ENCODE data around the gene MAST4. TPM values are rescaled to one million over a fixed set of nuclear protein-coding genes. Genes with fewer than 3 reads are reported as not detected.

Gene MAST4
- polyA plus RNA-seq, 1 experiment = 11.6 TPM

DNA sequence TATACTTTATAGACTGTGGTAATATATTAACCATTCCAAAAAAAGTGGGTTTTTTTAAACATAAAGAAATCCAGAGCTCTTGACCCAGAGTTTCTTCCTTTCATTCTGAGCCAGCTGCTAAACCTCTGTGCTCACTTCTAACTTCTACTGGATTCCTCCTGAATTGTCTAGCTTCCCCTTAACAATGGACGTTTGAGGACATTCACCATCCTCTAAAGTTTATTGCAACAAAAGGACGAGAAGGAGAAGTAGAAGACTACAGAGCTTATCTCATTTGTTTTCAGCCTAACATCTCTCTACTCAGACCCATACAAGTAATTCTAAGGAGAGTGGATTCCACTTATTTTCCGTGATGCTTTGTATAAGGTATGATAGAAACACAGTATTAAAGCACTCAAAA, 284.2 kb downstream of the MAST4 start:
- Histone ChIP-seq H3K27ac (ENCODE audit: low read depth, low read length) (no peak overlapping the region), H3K4me3 (ENCODE audit: low read depth, low read length) (no peak overlapping the region), H3K9me3 (ENCODE audit: control insufficient read depth, insufficient read depth, low read length) (no peaks in the 10 kb centered on the region), H3K27me3 (ENCODE audit: control insufficient read depth, insufficient read depth, low read length) (no peaks in the 10 kb centered on the region)
- TF ChIP-seq, protein P1, sequence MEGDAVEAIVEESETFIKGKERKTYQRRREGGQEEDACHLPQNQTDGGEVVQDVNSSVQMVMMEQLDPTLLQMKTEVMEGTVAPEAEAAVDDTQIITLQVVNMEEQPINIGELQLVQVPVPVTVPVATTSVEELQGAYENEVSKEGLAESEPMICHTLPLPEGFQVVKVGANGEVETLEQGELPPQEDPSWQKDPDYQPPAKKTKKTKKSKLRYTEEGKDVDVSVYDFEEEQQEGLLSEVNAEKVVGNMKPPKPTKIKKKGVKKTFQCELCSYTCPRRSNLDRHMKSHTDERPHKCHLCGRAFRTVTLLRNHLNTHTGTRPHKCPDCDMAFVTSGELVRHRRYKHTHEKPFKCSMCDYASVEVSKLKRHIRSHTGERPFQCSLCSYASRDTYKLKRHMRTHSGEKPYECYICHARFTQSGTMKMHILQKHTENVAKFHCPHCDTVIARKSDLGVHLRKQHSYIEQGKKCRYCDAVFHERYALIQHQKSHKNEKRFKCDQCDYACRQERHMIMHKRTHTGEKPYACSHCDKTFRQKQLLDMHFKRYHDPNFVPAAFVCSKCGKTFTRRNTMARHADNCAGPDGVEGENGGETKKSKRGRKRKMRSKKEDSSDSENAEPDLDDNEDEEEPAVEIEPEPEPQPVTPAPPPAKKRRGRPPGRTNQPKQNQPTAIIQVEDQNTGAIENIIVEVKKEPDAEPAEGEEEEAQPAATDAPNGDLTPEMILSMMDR (IDR thresholded peaks at IDR 0.05; ENCODE audit: low read depth, low read length) = no peak
- no peak for DNase-seq (ENCODE audit: low read depth, low spot score)
- POLR2A ChIA-PET = no interaction called here
- CTCF ChIA-PET = interaction anchor here (0.8 kb wide), 2 partner anchors 13 to 574 kb away, joined by 3 to 4 read pairs; no protein-coding TSS in a partner anchor

DNA sequence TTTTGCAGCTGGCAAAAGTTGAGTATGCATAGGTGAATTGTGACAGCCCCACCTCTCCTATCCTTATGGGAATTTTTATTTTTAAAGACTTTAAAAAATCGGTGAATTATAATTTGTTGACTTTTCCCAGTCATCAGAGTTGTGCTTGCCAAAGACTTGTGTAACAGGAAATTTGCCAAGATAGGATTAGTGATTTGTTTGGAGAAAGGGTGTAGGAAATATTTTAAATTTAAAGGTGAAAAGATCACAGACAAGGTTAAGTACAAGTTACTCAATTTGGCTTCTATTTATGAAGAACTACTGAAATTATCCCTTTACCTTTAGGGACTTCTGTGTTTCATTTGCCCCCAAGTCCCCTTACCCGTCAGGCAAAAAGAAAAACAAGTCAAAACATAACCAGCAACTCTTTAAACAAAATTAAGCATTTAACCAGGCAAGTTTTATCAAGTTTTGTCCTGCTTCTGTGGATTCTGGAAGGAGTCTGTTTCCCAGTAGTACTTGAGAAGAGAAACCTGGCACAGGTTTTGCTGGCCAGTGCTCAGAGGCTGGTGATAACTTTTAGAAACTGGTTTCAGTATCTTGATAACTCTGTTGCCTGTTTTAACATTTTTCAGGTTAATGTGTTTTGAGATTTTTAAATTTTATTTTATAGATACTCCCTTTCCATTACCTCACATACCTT, 285.4 kb downstream of the MAST4 start:
- DNase-seq (ENCODE audit: low read depth, low spot score) = no peak
- ChIA-PET CTCF (no interaction called here), POLR2A (no interaction called here)
- TF ChIP-seq, protein P1 (IDR thresholded peaks at IDR 0.05; ENCODE audit: low read depth, low read length) = no peak
- Histone ChIP-seq H3K4me3 (ENCODE audit: low read depth, low read length) (no peak overlapping the region), H3K27ac (ENCODE audit: low read depth, low read length) (no peak overlapping the region), H3K9me3 (ENCODE audit: control insufficient read depth, insufficient read depth, low read length) (no peaks in the 10 kb centered on the region), H3K27me3 (ENCODE audit: control insufficient read depth, insufficient read depth, low read length) (no peaks in the 10 kb centered on the region)

DNA sequence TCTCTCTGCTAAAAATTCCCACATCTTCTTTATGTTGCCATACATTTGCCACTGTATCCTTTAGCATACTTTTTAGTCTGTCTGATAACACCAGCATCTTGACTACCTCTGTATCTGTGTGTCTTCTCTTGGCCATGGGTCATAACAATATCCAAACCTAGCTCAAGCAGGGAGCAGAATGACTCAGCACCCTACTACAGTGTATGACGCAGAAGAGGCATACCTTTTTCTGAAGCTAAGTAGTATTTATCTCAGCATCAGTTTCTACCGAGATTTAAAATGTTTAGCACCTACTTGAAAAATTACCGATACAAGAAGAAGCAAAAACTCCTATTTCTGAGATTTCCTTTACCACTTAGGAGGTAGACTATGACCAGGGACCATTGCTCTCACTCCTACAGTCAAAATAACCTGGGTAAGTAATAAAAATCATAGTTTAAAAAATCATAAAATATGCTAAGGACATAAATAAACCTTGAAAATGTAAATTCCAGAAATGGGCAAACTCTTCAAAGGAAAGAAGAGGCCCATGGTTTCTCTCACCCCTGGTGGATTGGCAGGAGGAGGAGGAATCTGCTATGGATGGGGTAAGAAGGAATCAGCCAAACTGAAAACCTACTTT, 286.5 kb downstream of the MAST4 start:
- TF ChIP-seq, protein P1 (IDR thresholded peaks at IDR 0.05; ENCODE audit: low read depth, low read length) = no peak
- DNase-seq (ENCODE audit: low read depth, low spot score) = no peak
- Histone ChIP-seq H3K4me3 (ENCODE audit: low read depth, low read length) (no peak overlapping the region), H3K27ac (ENCODE audit: low read depth, low read length) (no peak overlapping the region), H3K9me3 (ENCODE audit: control insufficient read depth, insufficient read depth, low read length) (no peaks in the 10 kb centered on the region), H3K27me3 (ENCODE audit: control insufficient read depth, insufficient read depth, low read length) (no peaks in the 10 kb centered on the region)
- ChIA-PET POLR2A (no interaction called here), CTCF (interaction anchor here (0.7 kb wide), 1 partner anchor 9 kb away, joined by 10 read pairs; no protein-coding TSS in a partner anchor)

DNA sequence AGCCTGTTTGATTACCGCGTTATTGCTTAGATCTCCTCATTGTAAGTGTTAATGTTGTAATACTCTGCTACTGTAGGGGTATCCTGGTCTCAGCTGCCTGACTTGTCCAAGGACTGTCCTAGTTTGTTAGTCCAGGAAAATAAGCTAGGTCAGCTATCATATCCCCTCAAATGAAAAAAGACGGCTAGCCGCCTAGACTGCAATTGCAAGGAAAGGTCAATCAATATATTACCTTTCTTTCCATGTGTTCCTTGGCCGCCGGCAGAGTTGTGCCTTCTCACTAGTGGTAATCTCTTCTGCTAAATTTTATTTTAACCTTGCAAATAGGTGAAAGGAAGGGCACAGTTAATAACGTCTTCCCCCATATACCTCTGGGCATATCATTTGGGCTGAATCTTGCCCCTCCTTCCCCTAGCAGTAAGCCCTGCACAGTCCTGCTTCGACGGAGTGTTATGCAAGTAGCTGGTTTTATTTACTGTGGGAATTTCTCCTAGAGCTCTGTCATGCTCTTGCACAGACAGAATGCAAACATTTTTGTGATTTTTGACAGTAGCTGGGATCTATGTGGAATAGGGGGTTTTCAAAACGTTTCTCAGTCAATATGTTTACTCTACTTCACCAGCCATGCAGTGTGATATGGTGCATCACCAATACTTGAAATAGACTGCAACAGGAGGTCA, 288.5 kb downstream of the MAST4 start:
- Histone ChIP-seq H3K4me3 (ENCODE audit: low read depth, low read length) (no peak overlapping the region), H3K9me3 (ENCODE audit: control insufficient read depth, insufficient read depth, low read length) (no peaks in the 10 kb centered on the region), H3K27ac (ENCODE audit: low read depth, low read length) (no peak overlapping the region), H3K27me3 (ENCODE audit: control insufficient read depth, insufficient read depth, low read length) (no peaks in the 10 kb centered on the region)
- CTCF ChIA-PET = interaction anchor here (1.8 kb wide), 1 partner anchor 265 kb away, joined by 7 read pairs; no protein-coding TSS in a partner anchor
- DNase-seq (ENCODE audit: low read depth, low spot score) = no peak
- POLR2A ChIA-PET = no interaction called here
- TF ChIP-seq, protein P1 (IDR thresholded peaks at IDR 0.05; ENCODE audit: low read depth, low read length) = no peak

DNA sequence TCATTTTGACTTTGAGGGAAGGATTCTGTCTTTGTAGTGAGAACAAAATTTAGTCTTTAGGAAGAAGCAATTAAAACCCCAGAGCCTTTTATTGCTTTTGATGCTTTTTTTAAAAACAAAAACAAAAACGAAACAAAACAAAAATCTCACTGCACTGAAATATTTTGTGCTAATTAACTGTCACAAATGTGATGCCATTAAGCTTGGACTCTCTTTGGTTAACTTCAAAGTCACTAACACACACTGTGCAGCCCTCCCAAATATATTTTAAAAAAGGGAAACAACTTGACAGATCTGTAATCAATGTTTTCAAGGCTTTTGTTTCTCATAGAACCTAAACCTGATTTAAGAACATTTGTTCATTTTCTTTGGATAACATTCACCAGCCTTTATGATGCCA, 290.7 kb downstream of the MAST4 start:
- CTCF ChIA-PET = no interaction called here
- Histone ChIP-seq H3K4me3 (ENCODE audit: low read depth, low read length) (no peak overlapping the region), H3K27ac (ENCODE audit: low read depth, low read length) (no peak overlapping the region), H3K27me3 (ENCODE audit: control insufficient read depth, insufficient read depth, low read length) (no peaks in the 10 kb centered on the region), H3K9me3 (ENCODE audit: control insufficient read depth, insufficient read depth, low read length) (no peaks in the 10 kb centered on the region)
- no peak for DNase-seq (ENCODE audit: low read depth, low spot score)
- TF ChIP-seq, protein P1 (IDR thresholded peaks at IDR 0.05; ENCODE audit: low read depth, low read length) = no peak
- POLR2A ChIA-PET = no interaction called here
